AG04449 (cell line): ENCODE data around the gene CPN1.

Experiments
- CTCF ChIA-PET: fragments of 350-600 bp; formaldehyde crosslinking; extraction: SDS; loops from one replicate; lab custom pipeline; 2021; ENCODE audit warnings: antibody characterized with exemption; lab: Yijun Ruan, JAX
- POLR2A ChIA-PET: fragments of 400-600, 350-600 bp; formaldehyde crosslinking; extraction: SDS; loops from one replicate; lab custom pipeline; 2020; ENCODE audit warnings: antibody characterized with exemption, inconsistent platforms; lab: Yijun Ruan, JAX
- DNase-seq: peaks from one replicate; pipeline ENCODE4 v3.0.0-alpha.2; 2010; ENCODE audit warnings: low read depth, low spot score
- H3K4me3 ChIP-seq: 2 replicates; pipeline ENCODE4 v1.5.1; 2011; ENCODE audit warnings: low read depth, mild to moderate bottlenecking, control low read depth, low read length
- TF ChIP-seq, protein P1 (sequence below): IDR thresholded peaks from one replicate; pipeline ENCODE4 v1.5.1; 2011; ENCODE audit warnings: mild to moderate bottlenecking, moderate library complexity, low read length, control low read depth, inconsistent platforms; ENCODE audit not compliant: insufficient read depth; ENCODE audit errors: missing control alignments

Gene CPN1

DNA sequence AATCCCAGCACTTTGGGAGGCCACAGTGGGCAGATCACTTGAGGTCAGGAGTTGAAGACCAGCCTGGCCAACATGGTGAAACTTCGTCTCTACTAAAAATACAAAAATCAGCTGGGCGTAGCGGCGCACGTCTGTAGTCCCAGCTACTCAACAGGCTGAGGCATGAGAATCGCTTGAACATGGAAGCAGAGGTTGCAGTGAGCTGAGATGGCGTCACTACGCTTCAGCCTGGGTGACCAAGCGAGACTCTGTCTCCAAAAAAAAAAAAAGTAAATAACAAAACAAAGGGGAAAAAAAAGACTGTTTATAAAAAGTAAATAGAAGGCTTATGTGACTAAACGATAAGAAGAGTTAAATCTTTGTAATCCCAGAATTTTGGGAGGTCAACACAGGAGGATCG lies 56.9 kb downstream of the CPN1 start:
- no peak for DNase-seq
- TF ChIP-seq, protein P1, sequence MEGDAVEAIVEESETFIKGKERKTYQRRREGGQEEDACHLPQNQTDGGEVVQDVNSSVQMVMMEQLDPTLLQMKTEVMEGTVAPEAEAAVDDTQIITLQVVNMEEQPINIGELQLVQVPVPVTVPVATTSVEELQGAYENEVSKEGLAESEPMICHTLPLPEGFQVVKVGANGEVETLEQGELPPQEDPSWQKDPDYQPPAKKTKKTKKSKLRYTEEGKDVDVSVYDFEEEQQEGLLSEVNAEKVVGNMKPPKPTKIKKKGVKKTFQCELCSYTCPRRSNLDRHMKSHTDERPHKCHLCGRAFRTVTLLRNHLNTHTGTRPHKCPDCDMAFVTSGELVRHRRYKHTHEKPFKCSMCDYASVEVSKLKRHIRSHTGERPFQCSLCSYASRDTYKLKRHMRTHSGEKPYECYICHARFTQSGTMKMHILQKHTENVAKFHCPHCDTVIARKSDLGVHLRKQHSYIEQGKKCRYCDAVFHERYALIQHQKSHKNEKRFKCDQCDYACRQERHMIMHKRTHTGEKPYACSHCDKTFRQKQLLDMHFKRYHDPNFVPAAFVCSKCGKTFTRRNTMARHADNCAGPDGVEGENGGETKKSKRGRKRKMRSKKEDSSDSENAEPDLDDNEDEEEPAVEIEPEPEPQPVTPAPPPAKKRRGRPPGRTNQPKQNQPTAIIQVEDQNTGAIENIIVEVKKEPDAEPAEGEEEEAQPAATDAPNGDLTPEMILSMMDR = no peak
- POLR2A ChIA-PET = no interaction called here
- no peak overlapping the region for H3K4me3 ChIP-seq
- CTCF ChIA-PET = interaction anchor here (1.0 to 7.7 kb wide), 5 partner anchors 9 to 179 kb away, joined by 3 to 74 read pairs (median 14); partner anchors contain the start of gene DNMBP

DNA sequence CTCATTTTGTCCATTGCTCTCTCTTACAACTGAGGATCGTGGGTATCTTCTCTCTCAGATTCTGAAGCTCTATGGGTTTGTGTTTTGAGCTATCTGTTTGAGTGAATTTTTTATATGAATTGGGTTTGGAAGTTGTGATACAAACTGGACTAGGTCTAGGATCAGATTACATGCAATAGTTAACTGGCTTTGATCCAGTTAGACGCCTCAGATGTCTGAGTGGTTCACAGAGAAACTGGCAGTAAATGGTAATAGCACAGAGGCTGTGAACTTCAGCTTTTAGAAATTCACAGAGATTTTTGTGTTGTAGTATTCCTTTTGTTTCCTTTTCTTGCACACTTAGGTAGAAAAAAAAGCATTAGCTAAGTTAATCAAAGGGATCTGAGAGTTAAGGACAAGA lies 59.3 kb downstream of the CPN1 start:
- H3K4me3 ChIP-seq = no peak overlapping the region
- no peak for DNase-seq
- TF ChIP-seq, protein P1 = no peak
- ChIA-PET POLR2A (no interaction called here), CTCF (interaction anchor here (1.4 to 7.7 kb wide), 3 partner anchors 12 to 25 kb away, joined by 4 to 74 read pairs (median 25); partner anchors contain the start of gene DNMBP)

DNA sequence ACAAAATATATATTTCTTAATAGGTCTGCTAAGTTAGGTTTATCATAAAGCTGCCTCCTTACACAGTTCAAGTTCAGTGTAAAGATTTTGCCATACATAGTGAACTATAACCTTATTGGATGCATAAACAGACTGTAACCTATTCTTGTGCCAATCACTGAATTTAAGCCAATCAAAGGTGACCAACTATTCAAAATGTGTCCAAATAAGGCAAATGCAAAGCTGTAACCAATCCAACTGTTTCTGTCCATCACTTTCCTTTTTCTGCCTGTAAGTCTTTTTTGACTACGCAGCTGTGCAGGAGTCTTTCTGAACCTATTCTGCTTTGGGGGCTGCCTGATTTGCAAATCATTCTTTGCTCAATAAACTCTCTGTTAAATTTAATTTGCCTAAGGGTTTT lies 60.3 kb downstream of the CPN1 start:
- TF ChIP-seq, protein P1 = no peak
- ChIA-PET CTCF (interaction anchor here (0.6 to 7.7 kb wide), 5 partner anchors 11 to 133 kb away, joined by 3 to 74 read pairs (median 4); partner anchors contain the start of gene DNMBP), POLR2A (no interaction called here)
- no peak overlapping the region for H3K4me3 ChIP-seq
- DNase-seq = no peak

DNA sequence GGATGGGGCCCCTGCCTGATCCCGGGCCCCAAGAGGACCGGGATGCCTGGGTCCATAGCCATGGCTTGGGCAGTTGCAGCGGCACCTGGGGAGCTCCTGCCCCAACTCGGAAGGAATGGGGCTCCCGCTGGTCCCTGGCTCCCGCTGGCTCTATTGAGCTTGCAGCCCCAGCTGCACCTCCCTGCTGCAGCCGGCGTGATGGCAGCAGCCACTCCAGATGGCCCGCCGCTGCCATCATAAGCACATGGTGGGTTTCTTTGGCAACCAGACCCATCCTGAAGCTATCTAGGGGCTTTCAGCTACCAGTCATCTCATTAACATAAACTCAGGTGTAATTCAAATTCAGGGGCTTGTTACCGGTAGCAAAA lies 60.8 kb downstream of the CPN1 start:
- no peak for DNase-seq
- TF ChIP-seq, protein P1 = no peak
- no peak overlapping the region for H3K4me3 ChIP-seq
- POLR2A ChIA-PET = interaction anchor here (0.7 kb wide), 1 partner anchor 253 kb away, joined by 3 read pairs; no protein-coding TSS in a partner anchor
- CTCF ChIA-PET = interaction anchor here (0.9 to 7.7 kb wide), 4 partner anchors 10 to 132 kb away, joined by 3 to 74 read pairs (median 4); partner anchors contain the start of gene DNMBP

DNA sequence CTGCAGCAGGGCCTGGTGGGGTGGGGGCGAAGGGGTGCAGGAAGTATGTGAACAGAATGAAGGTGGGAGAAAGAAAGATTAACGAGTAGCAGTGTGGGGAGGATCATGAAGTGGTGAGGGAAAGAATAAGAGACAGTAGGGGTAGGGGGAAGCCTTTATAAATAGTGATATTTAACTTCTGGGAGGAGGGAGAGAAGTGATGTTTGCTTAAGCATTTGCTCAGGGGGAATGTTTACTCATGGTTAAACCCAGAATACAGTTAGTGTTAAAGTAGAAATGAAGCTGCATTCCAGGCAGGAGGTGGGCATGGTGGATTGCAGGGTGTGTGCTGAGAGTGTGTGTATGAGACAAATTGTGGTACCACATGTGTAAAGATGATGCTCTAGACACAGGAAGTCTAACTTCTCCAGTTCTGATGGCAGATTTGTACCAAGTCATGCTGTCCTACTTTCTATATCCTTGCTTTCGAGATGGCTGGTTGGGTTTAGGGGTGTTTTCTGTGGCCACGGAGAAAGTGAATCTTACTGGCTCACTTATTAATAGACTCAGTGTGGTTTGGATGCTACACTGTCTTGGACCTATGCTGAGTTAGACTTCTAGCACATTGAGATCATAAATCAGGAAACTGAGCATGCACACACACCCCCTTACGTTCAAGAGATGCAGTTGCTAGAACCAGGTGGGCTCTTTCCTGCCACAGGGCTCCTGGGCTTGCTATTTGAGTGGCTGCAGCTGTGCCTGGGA lies 61.4 kb downstream of the CPN1 start:
- H3K4me3 ChIP-seq = no peak overlapping the region
- no peak for DNase-seq
- ChIA-PET POLR2A (interaction anchor here (0.7 kb wide), 1 partner anchor 252 kb away, joined by 3 read pairs; no protein-coding TSS in a partner anchor), CTCF (interaction anchor here (7.7 kb wide), 1 partner anchor 10 kb away, joined by 74 read pairs; the partner anchor contains the start of gene DNMBP)
- TF ChIP-seq, protein P1 = no peak

DNA sequence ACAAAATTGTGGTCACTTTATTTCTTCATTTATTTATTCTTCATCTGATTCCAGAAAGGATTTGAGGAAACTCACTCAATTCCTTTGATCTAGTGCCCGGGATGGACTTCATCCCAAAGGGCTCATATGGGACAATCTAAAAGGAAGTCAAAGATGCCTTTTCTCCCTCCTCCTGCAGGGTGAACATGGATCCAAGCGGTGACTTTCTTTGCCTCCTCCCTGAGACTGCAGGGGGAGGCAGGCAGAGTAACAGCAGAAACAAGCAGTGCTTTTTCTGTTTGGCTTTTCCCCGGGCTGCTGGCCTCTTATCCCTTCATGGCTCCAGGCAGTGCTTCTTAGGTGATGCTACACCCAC lies 61.9 kb downstream of the CPN1 start:
- DNase-seq = no peak
- H3K4me3 ChIP-seq = no peak overlapping the region
- POLR2A ChIA-PET = no interaction called here
- TF ChIP-seq, protein P1 = no peak
- CTCF ChIA-PET = interaction anchor here (1.8 kb wide), 1 partner anchor 26 kb away, joined by 7 read pairs; no protein-coding TSS in a partner anchor
